NT2/D1 (cell line): ENCODE results near the gene CCDC78.

ENCODE experiments used
- DNase-seq: peaks from one replicate; pipeline ENCODE4 v3.0.0-alpha.2; 2011; ENCODE audit warnings: low read depth, low spot score
- H3K27me3 ChIP-seq: 2 replicates; pipeline ENCODE4 v1.6.0; 2011; ENCODE audit warnings: mild to moderate bottlenecking; ENCODE audit not compliant: insufficient read length, insufficient read depth
- H3K36me3 ChIP-seq: 2 replicates; pipeline ENCODE4 v1.6.1; 2011; ENCODE audit warnings: mild to moderate bottlenecking, low read length, mixed read lengths; ENCODE audit not compliant: insufficient read depth, insufficient read length
- H3K4me1 ChIP-seq: 2 replicates; pipeline ENCODE4 v1.5.1; 2011; ENCODE audit not compliant: insufficient read depth, insufficient read length
- H3K4me3 ChIP-seq: 2 replicates; pipeline ENCODE4 v1.5.1; 2011; ENCODE audit warnings: low read depth; ENCODE audit not compliant: insufficient read length
- H3K9ac ChIP-seq: 2 replicates; pipeline ENCODE4 v1.6.0; 2011; ENCODE audit warnings: low read depth; ENCODE audit not compliant: insufficient read length
- H3K9me3 ChIP-seq: 2 replicates; pipeline ENCODE4 v1.5.1; 2011; ENCODE audit warnings: mild to moderate bottlenecking, low read length; ENCODE audit not compliant: insufficient read depth
- SUZ12 ChIP-seq: IDR thresholded peaks from 2 replicates; pipeline ENCODE4 v1.6.1; 2011; ENCODE audit not compliant: insufficient read length, insufficient read depth; ENCODE audit errors: extremely low read depth
- YY1 ChIP-seq: IDR thresholded peaks from 2 replicates; pipeline ENCODE4 v1.6.1; 2011; ENCODE audit not compliant: insufficient read length, insufficient read depth
- ZNF274 ChIP-seq: IDR thresholded peaks from 2 replicates; pipeline ENCODE4 v1.6.1; 2011; ENCODE audit warnings: mild to moderate bottlenecking, low read depth, low read length

CCDC78 gene

DNA sequence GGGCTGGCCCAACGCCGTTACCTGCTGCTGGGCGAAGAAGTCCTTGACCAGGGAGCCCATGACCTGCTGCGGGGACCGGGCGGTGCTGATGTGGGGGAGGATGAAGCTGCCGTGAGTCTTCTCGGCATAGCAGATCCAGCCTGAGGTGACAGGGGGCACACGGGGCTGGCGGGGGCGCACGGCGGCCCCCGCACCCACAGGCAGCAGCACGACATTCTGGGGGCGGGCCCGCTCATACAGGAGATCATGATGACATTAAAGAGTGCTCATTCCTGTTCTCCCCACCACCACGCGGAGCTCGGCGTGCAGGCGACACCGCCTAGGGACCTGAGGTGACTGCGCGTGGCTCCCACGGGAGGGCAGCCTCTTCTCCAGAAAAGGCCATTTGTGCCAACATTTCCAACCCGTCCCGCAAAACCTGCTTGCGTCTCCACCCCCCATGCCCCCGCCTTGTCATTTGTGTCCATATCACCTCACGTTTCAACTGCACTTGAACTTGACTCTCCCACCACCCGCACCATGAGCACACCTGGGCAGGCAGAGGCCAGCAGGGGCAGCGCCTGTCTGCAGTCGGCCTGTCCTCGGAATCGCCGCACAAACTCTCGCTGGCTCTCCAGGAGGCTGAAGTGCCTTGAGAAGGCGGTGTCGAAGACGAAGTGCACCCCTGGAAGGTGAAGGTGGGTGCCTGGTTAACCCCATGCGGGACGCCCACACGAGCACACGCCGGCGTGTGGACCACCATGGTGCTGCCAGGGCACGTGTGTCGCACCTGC, 8.2 kb upstream of the CCDC78 start:
- Histone ChIP-seq H3K9me3 (no peaks in the 10 kb centered on the region), H3K27me3 (no peaks in the 10 kb centered on the region), H3K36me3 (peaks cover 90% of the 10 kb centered on the region), H3K4me1 (peaks cover 10% of the 10 kb centered on the region), H3K4me3 (no peak overlapping the region), H3K9ac (no peak overlapping the region)
- DNase-seq: no peak
- TF ChIP-seq SUZ12 (no peak), YY1 (no peak), ZNF274 (no peak)

DNA sequence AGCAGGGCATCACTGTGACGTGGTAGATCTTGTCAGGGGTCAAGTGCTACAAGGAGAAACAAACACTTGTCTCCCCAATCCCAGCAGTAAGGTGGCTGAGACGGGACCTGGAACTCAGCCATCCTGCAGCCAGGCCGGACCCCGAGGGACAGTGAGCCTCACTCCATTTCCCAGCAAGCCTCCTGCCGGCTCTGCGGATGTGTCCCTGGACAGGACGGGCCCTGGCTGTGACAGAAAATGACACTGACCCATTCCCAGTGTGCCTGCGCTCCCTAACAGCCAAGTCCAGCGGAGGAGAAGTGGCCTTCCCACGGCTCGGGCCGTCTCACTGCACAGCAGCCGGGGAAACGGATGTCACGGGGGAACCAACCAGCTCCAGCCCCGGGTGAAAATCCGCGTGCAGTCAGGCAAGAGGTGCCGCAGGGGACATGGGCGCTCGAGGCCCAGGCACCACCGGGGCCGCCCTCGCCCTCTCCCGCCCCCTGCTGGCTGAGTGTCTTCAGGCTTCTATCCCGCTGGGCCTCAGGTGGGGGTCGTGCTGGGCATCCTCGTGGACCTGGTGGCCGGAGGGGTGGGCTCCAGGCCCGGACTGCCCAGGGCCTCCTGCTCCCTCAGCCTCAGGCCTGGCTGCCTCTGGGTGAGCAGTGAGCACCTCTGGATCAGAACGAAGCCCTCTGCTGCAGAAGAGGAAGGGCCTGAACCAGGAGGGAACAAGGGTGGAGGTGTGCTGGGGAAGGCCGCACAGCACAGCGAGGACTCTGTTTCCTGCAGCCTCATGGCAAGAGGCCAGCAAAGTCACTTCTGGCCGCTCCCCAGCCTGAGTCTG, 7.4 kb upstream of the CCDC78 start:
- no peaks in the 10 kb centered on the region for H3K9me3 ChIP-seq
- H3K36me3 ChIP-seq: peaks cover 89% of the 10 kb centered on the region
- H3K9ac ChIP-seq: no peak overlapping the region

DNA sequence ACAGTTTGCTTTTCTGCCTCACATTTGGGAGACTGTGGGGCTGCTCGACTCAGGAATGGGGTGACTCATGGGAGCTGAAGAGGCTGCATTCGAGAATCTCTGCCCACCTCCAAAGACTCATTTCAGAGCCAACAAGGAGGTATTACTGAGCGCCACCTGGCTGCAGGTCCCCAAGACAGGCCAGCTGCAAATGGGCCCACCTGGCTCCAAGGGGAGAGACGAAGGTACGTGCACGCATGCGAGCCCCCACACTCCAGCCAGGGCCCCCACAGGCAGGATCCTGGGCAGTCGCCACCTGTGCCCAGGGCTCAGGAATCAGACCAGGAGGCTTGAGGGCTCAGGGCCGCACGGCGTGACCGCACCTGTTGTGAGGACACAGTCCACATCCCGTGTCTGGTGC, 6.7 kb upstream of the CCDC78 start:
- no peak for DNase-seq
- peaks cover 10% of the 10 kb centered on the region for H3K4me1 ChIP-seq
- H3K9ac ChIP-seq: no peak overlapping the region
- H3K9me3 ChIP-seq: no peaks in the 10 kb centered on the region
- no peaks in the 10 kb centered on the region for H3K27me3 ChIP-seq
- no peak for TF ChIP-seq SUZ12
- H3K4me3 ChIP-seq: no peak overlapping the region
- peaks cover 86% of the 10 kb centered on the region for H3K36me3 ChIP-seq

More for the DNA sequence above, 7.4 kb upstream of the CCDC78 start:
- Histone ChIP-seq H3K4me3 (no peak overlapping the region), H3K27me3 (no peaks in the 10 kb centered on the region), H3K4me1 (peaks cover 11% of the 10 kb centered on the region)
- TF ChIP-seq YY1 (no peak), SUZ12 (no peak), ZNF274 (no peak)
- no peak for DNase-seq

DNA sequence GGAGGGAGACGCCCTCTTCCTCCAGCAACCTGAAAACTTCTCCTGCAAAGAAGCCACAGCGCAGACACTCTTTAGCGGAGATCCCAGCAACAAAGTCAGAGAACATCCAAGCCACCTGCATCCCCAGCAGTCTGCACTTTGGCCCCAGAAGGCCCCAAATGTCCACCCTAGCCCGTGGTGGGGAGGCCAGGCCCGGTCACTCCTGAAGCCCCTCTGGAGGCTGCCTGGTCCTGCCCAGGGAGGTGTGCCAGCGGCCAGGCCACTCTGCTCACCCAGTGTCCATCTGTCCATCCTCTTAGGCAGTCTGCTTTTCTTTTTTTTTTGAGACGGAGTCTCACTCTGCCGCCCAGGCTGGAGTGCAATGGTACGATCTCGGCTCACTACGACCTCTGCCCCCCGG, 6.1 kb upstream of the CCDC78 start:
- TF ChIP-seq ZNF274: no peak
- no peak for TF ChIP-seq SUZ12
- TF ChIP-seq YY1: no peak
- DNase-seq: no peak
- Histone ChIP-seq H3K4me1 (peaks cover 10% of the 10 kb centered on the region), H3K27me3 (peaks cover 3% of the 10 kb centered on the region), H3K9me3 (no peaks in the 10 kb centered on the region), H3K4me3 (no peak overlapping the region), H3K9ac (peak overlapping the region; percentile 13), H3K36me3 (peaks cover 80% of the 10 kb centered on the region)

DNA sequence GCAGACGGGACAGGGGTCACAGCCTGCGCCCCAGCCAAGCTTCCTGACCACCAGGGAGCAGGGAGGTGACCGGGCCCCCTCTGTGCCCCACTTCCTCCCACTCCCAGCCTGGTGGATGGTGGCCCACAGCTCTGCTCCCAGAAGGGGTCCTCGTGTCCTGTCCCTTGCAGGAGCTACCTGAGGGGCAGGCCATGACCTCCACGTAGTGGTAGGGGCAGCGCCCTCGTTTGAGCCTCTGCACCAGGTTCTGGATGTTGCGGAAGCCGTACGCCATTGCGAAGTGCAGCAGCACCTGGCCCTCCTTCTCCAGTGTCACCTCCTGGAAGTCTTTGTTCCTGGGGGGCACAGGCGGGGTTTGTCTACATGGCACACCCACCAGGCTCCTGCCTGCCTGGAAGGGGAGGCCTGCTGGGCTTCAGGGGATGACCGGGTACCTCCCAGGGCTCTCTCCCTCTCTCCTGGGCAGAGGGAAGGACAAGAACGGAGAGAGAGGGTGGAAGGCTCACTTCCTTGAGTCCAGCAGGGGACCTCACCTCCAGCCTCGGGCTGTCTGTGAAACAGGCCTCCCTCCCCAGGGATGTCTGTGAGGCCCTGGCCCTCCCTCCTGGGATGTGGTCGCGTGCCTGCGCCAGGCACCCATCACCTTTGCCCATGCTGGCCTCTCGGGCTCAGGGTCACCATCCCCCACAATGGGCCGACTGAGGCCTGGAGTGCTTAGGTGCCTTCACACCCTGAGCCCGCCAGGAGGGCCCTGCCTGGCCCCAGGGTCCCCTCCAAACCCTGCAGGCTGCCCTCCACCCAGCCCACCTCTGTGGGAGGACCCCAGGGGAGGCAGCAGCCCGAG, 4.6 kb upstream of the CCDC78 start:
- Histone ChIP-seq H3K36me3 (peaks cover 67% of the 10 kb centered on the region), H3K27me3 (peaks cover 6% of the 10 kb centered on the region), H3K9me3 (no peaks in the 10 kb centered on the region), H3K4me3 (no peak overlapping the region), H3K4me1 (peaks cover 16% of the 10 kb centered on the region), H3K9ac (peak overlapping the region; percentile 16)
- DNase-seq: no peak
- TF ChIP-seq SUZ12 (no peak), ZNF274 (no peak), YY1 (no peak)

DNA sequence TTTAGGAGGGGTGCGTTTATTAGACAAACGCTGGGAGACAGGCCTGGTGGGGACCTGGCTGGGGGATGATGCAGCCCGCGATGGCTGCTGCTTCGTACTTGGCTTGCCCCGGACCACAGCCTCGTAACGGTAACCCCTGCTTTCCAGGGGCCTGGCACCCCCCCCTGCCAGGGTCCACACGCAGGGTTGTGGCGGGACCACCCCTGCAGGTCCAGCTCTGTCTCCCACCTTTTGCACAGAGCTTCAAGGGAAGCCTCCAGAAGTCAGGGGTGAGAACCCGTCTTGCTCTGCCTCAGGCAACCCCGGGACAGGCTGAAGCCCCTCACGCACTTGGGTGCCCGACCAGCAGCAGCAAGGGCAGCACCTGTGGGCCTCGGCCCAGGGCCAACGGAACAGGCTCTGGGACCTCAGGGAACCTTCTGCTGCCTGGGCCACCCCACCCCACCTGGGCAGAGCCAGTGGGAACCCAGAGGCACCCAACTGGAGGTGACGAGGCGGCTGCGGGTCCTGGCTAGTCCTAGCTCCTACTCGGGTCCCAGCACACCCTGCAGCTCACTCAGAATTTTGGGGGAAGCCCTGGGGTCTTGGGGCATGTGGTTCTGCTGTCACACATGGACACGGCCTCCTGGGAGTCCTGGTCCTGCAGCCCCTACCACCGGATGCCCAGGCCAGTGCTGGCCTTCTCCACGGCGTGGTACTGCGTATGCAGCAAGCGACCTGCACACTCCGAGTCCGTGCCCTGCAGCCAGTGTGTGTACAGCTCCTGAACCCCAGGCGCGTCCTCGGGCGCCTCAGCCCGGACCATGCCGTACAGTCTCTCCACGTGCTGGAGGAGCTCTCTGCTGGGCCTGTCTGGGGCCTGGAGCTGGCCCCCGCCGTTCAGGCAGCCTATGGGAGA, 3.8 kb upstream of the CCDC78 start:
- no peak for TF ChIP-seq YY1
- TF ChIP-seq ZNF274: no peak
- TF ChIP-seq SUZ12: no peak
- Histone ChIP-seq H3K9ac (peak overlapping the region; percentile 96), H3K4me1 (peaks cover 21% of the 10 kb centered on the region), H3K9me3 (no peaks in the 10 kb centered on the region), H3K4me3 (no peak overlapping the region), H3K36me3 (peaks cover 58% of the 10 kb centered on the region), H3K27me3 (peaks cover 6% of the 10 kb centered on the region)
- DNase-seq: no peak
